ENCODE results near the gene PRODH2. TPM values are rescaled to one million over a fixed set of nuclear protein-coding genes. Genes with fewer than 3 reads are reported as not detected.

Gene PRODH2
- total RNA-seq, 6 experiments from 2014 or later: 60.3 to 281 (median 134) TPM

DNA sequence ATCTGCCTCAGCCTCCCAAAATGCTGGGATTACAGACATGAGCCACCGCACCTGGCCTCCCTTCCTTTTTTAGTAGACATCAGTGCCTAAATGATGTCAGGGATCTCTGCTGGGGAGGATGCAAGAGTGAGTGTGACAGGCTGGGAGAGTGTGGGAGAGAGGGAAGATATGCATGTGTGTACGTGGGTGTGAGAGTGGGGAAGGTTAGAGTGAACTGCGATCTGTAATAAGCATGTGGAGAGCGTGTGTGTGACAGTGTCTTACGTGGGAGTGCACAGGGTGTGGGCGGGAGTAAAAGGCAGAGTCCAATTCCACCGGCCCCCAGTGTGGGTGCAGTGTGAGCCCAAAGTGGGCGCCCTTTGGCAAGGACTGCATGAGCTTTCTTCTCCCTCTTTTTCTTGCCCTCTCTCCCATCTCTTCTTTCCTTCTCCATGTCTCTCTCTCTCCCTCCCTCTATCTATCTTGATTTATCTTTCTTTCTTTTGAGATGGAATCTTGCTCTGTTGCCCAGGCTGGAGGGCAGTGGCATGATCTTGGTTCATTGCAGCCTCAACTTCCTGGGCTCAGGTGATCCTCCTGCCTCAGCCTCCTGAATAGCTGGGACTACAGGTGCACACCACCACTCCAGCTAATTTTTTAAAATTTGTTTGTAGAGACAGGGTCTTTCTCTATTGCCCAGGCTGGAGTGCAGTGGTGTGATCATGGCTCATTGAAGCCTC lies 40.6 kb upstream of the PRODH2 start:
- Histone ChIP-seq H3K36me3 (no peaks in the 10 kb centered on the region), H3K4me3 (no peak overlapping the region), H3K9me3 (no peaks in the 10 kb centered on the region), H3K4me1 (peaks cover 0 to 10% (median 2%) of the 10 kb centered on the region in 4 donors), H3K27me3 (peaks cover 0 to 12% of the 10 kb centered on the region in 2 donors), H3K27ac (no peak overlapping the region)
- intact Hi-C loops (cut with DNase I): no loop called here
- DNase-seq: no peak
- no peak for ATAC-seq
- 35% methylated on average over 6 of the region's 8 CpGs for WGBS (ENCODE audit: insufficient coverage, low coverage, low lambda C conversion rate, missing lambda C conversion rate)
- no peak for TF ChIP-seq POLR2A (IDR thresholded peaks at IDR 0.05)
- TF ChIP-seq, protein P1, sequence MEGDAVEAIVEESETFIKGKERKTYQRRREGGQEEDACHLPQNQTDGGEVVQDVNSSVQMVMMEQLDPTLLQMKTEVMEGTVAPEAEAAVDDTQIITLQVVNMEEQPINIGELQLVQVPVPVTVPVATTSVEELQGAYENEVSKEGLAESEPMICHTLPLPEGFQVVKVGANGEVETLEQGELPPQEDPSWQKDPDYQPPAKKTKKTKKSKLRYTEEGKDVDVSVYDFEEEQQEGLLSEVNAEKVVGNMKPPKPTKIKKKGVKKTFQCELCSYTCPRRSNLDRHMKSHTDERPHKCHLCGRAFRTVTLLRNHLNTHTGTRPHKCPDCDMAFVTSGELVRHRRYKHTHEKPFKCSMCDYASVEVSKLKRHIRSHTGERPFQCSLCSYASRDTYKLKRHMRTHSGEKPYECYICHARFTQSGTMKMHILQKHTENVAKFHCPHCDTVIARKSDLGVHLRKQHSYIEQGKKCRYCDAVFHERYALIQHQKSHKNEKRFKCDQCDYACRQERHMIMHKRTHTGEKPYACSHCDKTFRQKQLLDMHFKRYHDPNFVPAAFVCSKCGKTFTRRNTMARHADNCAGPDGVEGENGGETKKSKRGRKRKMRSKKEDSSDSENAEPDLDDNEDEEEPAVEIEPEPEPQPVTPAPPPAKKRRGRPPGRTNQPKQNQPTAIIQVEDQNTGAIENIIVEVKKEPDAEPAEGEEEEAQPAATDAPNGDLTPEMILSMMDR (IDR thresholded peaks at IDR 0.05): no peak

- H3K27me3 ChIP-seq: peaks cover 0 to 12% of the 10 kb centered on the region in 2 donors
- DNase-seq (peak in 1 of 3 donors; percentile 24), ATAC-seq (no peak)
- no peak within 1 kb of the TSS for H3K27ac ChIP-seq
- no peaks in the 10 kb centered on the region for H3K36me3 ChIP-seq
- no peaks in the 10 kb centered on the region for H3K9me3 ChIP-seq
- intact Hi-C loops (cut with DNase I): no loop called here
- no peak for TF ChIP-seq POLR2A (IDR thresholded peaks at IDR 0.05)
- TF ChIP-seq, protein P1 (IDR thresholded peaks at IDR 0.05): no peak
- no peak within 1 kb of the TSS for H3K4me3 ChIP-seq
- H3K4me1 ChIP-seq: peaks cover 0 to 10% (median 2%) of the 10 kb centered on the region in 4 donors
- 78% methylated on average over 5 of the region's 9 CpGs for WGBS (ENCODE audit: insufficient coverage, low coverage, low lambda C conversion rate, missing lambda C conversion rate)
Observed at GRCh38 chr19:35852029-35852780, 39.6 kb upstream of the PRODH2 start, which contains the start of gene NPHS1. Gene NPHS1, minus strand, starts transcription at chr19:35852504. Its CDS starts 667 bp downstream, at chr19:35851837.

DNA sequence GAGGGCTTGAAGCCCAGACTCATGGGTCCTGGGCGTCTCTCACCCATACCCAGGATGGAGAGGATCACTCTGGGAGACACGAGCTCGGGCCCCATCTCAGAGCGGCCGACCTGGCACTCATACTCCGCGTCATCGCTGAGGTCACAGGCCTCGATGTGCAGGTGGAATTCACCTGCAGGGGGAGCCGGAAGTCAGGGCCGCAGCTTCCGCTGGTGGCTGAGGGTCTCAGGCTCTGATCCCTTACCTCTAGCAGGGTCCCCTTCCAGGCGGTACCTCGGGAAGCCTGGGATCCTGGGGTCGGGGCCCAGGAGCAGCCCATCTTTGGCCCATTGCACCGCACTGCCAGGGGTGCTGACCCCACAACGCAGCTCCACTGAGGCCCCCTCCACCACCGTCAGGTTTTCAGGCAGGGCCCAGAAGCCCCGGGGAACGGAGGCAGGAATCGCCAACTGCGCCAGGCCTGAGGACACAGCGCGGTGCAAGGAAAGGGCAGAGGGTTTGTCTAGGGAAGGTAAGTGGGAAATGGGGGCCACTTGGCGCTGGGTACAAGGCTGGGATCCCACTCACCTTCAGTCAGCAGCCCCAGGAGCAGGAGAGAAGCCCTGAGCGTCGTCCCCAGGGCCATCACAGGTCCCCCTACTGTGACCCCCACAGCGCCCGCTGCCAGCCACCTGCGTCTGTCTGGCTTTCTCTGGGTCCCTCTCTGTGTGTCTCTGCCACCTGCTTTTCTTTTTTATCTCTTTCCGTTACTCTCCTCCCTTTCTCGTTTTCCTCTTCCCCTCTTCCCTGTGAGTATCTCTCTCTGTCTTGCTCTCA lies 38.8 kb upstream of the PRODH2 start:
- Histone ChIP-seq H3K4me1 (peaks cover 0 to 4% (median under 1%) of the 10 kb centered on the region in 4 donors), H3K9me3 (no peaks in the 10 kb centered on the region), H3K27ac (no peak overlapping the region), H3K4me3 (no peak overlapping the region), H3K36me3 (no peaks in the 10 kb centered on the region), H3K27me3 (peaks cover 0 to 5% of the 10 kb centered on the region in 2 donors)
- DNase-seq (no peak), ATAC-seq (peak in 1 of 4 donors; percentile 14)
- TF ChIP-seq, protein P1 (IDR thresholded peaks at IDR 0.05): no peak
- TF ChIP-seq POLR2A (IDR thresholded peaks at IDR 0.05): no peak
- 29% methylated on average over 4 of the region's 32 CpGs for WGBS (ENCODE audit: insufficient coverage, low coverage, low lambda C conversion rate, missing lambda C conversion rate)
- intact Hi-C loops (cut with DNase I): no loop called here

- no peak for ATAC-seq
- H3K27me3 ChIP-seq: peaks cover 5 to 15% of the 10 kb centered on the region in 2 donors
Observed at GRCh38 chr19:35848919-35849505, 36.4 kb upstream of the PRODH2 start.

More at GRCh38 chr19:35848919-35849505, 36.4 kb upstream of the PRODH2 start:
- no peak overlapping the region for H3K27ac ChIP-seq
- H3K4me1 ChIP-seq: no peaks in the 10 kb centered on the region
- peak in 1 of 3 donors; percentile 16 for DNase-seq
- TF ChIP-seq, protein P1 (IDR thresholded peaks at IDR 0.05): no peak
- TF ChIP-seq POLR2A (IDR thresholded peaks at IDR 0.05): no peak
- H3K9me3 ChIP-seq: no peaks in the 10 kb centered on the region
- WGBS (ENCODE audit: insufficient coverage, low coverage, low lambda C conversion rate, missing lambda C conversion rate): 82% methylated on average over 4 of the region's 18 CpGs
- no peaks in the 10 kb centered on the region for H3K36me3 ChIP-seq
- intact Hi-C loops (cut with DNase I): no loop called here
- H3K4me3 ChIP-seq: no peak overlapping the region

All from right lobe of liver (tissue), 6 donors.